HG02642 (cell line): ENCODE data around the gene LARGE1.

Source experiments
- ATAC-seq: cut with Tn5 transposase; IDR thresholded peaks from one replicate; pipeline ENCODE4 v1.9.1; 2021; ENCODE audit warnings: mild to moderate bottlenecking; ENCODE audit not compliant: unreplicated experiment, poor library complexity

The LARGE1 gene

GRCh38 chr22:33542722-33543121 is 377.6 kb downstream of the LARGE1 start:
- no peak for ATAC-seq

DNA sequence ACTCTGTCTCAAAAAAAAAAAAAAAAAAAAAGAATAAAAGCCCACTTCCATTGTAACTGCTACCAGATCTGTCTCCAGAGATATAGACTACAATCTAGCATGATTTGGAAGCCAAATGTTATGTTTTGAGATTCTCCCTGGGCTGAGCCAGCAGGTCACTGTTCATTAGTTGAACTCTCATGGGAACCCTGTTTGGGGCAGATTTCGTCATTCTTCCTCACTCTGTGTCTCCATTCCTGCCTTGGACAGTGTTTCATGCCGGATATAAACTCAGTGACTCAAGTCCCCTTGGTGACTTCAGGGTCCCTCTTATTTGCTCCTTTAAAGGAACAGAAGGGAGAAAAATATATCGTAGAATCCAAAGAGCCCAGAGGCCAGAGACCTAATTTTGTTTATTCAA is 378.1 kb downstream of the LARGE1 start:
- no peak for ATAC-seq

DNA sequence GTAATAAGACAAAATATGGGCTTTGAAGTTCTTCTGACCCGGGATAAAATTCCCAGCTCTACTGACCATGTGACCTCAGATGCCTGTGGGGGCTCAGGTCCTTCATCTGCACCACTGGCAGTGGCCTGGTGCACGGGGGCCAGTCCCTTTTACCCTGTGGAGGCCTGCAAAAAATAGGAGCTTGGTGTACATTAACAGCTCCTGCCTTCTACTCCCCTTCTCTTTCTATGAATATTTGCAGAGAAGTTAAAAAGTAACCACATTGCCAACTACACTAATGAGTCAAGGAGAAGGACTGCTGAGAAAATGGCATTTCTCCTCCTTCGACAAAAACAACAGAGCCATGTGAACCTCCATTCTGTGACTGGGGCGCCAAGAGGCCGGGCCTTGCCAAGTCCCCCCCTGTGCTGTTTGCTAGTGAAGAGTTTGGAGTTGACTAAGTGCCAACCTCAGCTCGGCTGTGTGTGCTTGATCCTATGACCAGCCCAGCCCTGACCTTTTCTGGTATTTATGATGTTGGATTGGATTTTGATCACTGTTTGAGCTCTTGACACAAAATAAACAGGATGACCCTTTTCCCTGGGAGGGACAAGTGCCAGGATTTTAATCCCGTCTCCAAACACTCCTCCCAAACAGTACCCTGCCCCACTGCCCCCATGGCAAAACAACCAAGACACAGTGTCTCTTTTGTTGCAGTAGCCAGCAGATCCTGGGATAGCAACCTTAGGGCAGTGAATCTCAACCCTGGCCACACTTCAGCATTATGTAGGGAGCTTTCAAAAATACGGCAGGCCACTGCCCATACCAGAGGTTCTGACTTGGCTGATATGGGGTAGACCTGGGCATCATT is 380.1 kb downstream of the LARGE1 start:
- no peak for ATAC-seq

- ATAC-seq: no peak
These were observed 380.9 kb downstream of the LARGE1 start for GRCh38 chr22:33539202-33539901.

DNA sequence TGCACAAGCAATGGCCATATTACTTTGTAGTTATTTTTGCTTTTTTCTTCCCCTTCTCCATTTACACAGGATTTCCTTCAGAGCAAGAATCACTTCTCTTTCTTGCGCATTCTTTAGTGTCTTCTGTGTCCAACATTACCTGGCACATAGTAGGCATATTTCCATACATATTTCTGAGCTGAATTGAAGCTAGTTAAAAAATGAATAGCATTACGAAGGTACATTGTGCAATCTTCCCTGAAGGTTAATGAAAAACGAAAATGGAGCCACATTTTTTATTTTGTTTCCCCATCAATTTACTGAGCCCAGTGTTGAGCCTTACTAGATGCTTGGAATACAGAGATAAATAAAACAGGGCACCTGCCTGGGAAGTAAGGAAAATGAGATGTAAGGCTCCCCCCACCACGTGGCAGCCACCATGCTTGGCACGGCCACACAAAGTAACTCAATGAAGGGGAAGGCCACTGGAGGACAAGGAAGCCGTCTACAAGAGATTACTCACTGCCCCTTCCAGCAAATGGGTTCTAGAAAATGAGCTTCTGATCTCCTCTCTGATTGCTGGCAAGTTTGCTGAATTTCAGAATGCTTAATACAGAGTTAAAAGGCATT is 381.9 kb downstream of the LARGE1 start:
- no peak for ATAC-seq

GRCh38 chr22:33537059-33537458 is 383.2 kb downstream of the LARGE1 start:
- no peak for ATAC-seq

GRCh38 chr22:33535937-33536875 is 384.1 kb downstream of the LARGE1 start:
- no peak for ATAC-seq

DNA sequence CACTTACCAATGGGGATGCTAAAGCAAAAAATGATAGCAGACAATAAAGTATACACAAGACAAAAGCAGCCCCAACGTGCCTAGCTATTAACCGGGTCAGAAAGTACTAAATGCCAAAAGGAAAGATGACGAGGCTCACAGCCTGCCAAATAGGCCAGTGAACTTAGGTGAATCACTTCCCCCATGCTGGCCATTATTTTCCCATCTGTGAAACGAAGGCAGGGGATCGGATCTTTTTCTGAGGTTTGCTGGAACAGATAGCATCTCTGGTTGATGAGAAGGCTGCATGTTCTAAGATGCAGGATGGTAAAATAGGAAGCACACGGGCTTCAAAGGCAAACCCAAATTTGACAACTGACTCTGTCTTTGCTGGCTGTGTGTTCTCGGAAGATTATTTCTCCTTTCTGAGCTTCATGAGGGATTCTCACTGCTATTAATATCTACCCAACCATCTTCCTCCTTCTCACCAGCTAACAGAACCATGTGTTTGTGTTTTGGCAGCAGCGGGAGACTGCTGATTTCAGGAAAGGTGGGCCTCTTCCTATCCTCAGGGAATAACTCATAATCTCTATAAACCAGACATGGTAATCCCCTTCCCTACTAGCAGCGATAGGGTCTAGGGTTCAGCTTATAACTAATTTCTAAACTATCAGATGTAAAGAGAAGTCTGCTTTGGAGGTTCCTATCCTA is 390.7 kb downstream of the LARGE1 start:
- ATAC-seq: no peak

DNA sequence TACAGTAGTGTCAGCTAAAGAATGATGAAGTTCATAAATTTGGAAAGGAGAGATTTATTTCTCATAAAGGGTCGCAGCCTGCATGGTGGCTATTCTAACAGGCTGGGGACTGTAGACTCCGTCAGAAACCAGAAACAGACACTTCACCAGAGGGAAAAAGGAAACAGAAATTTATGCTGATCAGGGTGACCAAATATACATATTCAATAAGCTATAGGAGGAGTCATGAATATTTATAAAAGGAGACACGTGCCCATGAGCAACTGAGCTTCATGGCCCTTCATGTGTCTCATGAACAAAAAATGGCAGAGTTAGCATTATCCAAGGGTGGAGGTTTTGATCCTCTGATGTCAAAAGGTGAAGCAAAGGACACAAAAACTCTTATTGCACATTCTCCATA is 392.1 kb downstream of the LARGE1 start:
- ATAC-seq: no peak

DNA sequence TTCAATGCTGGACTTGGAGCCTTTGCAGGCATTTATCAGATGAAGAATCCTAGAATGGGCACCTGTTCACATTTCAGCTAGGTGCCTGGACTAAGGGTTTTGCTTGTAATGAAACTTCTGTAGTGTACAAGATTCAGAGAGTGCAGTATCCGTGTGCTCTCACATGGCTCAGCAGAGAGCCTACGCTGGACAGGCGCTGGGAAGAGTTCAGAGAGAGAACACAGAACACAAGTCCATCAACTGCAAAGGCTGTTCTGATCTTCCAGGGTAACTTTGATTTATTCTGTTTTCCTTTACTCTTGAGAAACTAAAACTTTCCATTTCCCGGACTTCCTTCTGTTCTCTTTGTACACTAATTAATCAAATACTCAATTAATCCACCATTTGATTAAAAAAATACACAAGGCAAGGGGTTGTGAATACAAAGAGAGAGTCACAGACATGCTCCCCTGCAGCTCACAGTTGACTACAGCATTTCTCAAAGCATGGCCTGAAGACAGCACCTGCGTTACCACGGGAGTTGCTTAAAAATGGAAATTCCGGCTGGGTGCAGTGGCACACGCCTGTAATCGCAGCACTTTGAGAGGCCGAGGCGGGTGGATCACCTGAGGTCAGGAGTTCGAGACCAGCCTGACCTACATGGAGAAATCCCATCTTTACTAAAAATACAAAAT is 393.7 kb downstream of the LARGE1 start:
- no peak for ATAC-seq

- no peak for ATAC-seq
These were observed 395.6 kb downstream of the LARGE1 start for GRCh38 chr22:33524511-33525260.

GRCh38 chr22:33521879-33522665 is 398.2 kb downstream of the LARGE1 start:
- ATAC-seq: no peak

DNA sequence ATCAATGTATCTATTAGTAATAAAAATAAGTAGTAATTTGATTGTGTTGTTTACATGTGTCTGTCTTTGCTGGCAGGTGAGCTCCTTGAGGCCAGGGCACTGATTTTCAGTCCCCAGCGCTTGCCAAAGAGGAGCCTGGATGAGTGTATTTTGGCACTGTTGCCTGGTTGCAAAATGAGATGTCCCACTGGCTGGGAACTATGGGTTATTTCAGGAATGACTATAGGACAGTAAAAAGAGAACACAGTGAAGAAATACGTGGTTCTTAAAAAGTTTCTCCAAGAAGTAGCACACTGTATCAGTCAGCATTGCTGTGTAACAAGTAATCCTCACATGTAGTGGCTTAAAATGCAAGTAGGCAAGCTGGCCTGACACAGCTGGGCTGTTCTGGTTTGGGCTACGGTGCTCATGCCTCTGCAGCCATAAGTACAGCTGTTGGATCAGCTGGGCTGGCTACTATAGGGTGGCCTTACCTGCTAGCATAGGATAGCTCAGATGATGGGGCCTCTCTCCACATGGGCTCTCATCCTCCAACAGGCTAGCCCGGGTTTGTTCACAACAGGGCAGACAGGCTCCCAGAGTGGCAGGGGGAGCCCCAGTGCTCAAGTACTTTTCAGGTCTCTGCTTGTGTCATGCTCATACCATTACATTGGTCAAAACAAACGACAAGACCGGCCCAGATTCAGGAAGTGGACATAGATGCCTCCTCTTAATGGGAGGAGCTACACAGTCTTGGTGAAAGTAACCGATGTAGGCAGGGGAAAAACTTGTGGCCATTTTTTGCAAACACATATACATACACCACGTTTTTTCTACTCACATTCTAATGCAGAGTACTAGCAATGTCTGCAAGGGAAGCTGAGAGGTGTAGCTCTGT is 399.1 kb downstream of the LARGE1 start:
- ATAC-seq: no peak

GRCh38 chr22:33519974-33520903 is 400.0 kb downstream of the LARGE1 start:
- no peak for ATAC-seq

GRCh38 chr22:33519071-33519973 is 401.0 kb downstream of the LARGE1 start:
- no peak for ATAC-seq
